ENCODE data around the gene CNKSR2.

- no peak for TF ChIP-seq CTCF (IDR thresholded peaks at IDR 0.05; ENCODE audit: low read length)
- TF ChIP-seq EZH2 (IDR thresholded peaks at IDR 0.05; ENCODE audit: borderline replicate concordance, low read length), result no peak
Measured at GRCh38 chrX:21376636-21377035, 2.4 kb downstream of the CNKSR2 start.
